ENCODE measurements around the gene ATG16L1. TPM values are rescaled to one million over a fixed set of nuclear protein-coding genes. Genes with fewer than 3 reads are reported as not detected.
"Not testable (repeated sequence)": the region's sequence is repeated elsewhere in the genome, so short reads cannot be mapped to it uniquely, and the experiment has no call there.

ATG16L1 gene
- total RNA-seq, 1 experiment from 2014 or later, result 53.6 TPM

DNA sequence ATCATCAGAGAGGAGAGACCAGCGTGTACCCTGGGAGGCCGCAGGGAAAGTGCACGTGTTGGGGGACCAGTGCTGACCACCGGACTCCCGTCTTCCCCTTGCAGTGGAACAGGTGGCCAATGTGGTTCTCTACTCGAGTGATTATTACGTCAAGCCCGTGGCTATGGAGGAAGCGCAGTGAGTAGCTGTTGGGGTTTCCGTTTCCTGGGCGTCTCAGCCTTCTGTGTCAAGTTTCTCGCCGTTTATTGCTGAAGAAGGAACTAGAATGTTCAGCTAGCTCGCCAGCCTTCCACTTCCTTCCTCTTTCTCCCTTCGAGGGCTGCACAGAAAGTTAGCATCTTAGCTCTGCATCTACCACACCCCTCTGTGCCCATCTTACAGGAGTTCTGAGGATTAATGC is 80.1 kb downstream of the ATG16L1 start:
- no peak for DNase-seq (ENCODE audit: low spot score)

DNA sequence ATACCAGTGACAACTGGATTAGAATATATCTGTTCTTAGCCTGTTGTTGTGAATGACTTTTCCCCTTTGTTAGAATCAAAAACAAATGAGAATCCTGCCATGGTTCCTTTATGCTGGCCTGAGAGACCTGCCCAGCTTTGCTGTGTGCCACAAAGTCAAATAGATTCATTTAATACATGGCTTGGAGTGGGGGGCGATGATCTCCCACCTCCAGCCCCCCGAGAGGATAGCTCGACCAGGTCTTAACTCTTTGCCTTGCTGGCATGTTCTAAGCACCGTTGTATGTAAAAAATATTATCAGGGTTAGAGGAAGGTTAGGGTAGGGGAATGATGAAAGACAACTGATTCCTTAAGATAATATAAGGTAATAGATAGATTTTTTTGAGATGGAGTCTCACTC is 80.7 kb downstream of the ATG16L1 start:
- no peak for DNase-seq (ENCODE audit: low spot score)

DNA sequence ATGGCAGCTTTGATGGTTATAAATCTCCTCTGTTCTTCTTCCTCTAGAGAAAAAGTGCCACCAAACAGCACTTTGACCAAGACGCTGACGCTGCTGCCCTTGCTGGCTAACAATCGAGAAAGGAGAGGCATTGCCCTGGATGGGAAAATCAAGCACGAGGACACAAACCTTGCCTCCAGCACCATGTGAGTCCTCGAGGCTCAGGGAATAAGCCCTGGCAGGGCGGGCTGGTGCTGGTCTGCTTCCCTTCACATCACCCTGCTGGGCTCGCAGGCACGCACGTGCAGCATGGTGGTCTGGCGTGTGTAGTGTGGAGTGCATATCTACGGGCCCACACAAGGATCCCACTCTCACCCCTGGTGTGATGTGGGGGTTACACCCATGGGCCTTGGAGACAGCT is 83.4 kb downstream of the ATG16L1 start:
- DNase-seq (ENCODE audit: low spot score), result no peak

DNA sequence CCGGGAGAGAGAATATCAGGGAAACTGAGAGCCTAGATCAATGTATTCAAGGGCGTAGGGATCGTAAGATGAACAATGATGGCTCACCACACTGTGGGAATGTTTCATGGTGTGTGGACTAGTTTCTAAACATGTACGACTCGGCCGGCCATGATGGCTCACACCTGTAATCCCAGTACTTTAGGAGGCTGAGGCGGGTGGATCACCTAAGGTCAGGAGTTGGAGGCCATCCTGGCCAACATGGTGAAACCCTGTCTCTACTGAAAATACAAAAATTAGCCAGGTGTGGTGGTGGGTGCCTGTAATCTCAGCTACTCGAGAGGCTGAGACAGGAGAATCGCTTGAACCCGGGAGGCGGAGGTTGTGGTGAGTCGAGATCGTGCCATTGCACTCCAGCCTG is 84.6 kb downstream of the ATG16L1 start:
- not testable (repeated sequence) for DNase-seq (ENCODE audit: low spot score)

DNA sequence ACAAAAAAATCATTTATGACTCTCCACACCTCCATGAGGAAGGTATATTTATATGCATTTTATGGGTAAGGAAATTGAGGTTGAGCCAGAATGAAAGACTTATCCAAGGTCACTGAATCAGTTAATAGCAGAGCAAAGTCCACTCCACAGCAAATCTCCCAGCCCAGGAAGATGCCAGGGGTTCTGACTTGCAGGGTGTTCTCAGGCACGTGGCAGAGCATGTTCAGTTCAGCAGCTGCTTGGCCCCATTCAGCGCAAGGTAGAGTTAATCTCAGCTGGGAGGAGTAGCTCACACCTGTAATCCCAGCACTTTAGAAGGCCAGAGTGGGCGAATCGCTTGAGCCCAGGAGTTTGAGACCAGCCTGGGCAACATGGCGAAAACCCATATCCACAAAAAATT is 85.1 kb downstream of the ATG16L1 start:
- no peak for DNase-seq (ENCODE audit: low spot score)

DNA sequence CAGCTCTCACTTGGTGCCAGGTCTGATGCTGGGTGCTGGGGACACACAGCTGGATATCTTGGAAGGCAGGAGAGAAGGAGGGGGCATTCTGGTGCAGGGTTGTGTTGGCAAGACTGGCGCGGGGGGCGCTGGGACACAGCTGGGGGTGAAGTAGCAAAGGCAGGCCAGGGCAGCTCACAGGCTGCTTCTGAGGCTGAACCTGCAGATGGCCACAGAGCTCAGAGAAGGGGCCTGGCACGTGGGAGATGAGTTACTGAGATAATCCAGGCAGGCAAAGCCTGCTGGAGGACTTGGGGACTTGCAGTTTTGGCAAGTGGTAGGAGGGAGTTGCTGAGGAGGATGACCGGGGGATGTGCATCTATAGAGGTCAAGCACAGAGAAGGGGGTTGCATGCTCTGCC is 86.6 kb downstream of the ATG16L1 start:
- DNase-seq (ENCODE audit: low spot score), result no peak

DNA sequence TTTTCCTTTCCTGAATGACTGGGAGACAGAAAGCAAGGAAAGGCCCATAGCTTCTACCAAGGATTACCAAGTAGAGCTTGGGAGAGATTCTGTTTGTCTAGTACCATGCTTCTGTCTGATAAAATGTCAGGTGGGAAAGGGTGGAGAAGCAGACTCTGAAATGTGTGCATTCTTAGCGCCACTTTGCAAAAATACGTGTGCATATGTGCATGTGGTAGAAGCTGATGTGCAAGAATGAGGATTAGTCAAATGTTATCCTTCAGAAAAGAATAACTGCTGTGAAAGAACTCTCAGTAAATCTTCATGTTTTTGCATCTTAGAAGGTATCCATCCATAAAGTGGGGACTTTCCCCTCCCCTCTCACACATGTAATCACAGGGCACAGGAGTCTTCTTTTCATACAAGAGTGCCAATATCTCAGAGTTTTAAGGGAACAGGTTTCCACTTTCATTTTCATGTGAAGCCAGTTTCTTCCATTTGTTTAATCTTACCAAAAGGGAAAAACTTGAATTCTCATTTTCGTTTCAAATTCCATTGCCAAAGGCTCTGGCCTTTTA is 87.4 kb downstream of the ATG16L1 start:
- DNase-seq (ENCODE audit: low spot score), result no peak

DNA sequence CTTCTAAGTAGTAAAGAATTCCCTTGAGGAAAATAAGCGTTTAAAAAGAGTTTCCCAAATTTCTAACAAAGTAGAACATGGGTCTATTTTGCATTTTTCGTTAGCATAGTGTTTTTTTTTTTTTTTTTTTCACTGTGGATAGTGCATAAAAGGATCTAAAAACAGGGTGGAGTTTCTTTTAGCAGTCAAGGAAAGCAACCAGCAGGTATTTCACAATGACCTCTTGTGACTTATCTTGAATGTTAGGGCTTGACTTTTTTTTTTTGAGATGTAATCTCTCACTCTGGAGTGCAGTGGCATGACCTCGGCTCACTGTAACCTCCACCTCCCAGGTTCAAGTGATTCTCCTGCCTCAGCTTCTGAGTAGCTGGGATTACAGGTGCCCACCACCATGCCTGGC is 88.0 kb downstream of the ATG16L1 start:
- DNase-seq (ENCODE audit: low spot score), result no peak

DNA sequence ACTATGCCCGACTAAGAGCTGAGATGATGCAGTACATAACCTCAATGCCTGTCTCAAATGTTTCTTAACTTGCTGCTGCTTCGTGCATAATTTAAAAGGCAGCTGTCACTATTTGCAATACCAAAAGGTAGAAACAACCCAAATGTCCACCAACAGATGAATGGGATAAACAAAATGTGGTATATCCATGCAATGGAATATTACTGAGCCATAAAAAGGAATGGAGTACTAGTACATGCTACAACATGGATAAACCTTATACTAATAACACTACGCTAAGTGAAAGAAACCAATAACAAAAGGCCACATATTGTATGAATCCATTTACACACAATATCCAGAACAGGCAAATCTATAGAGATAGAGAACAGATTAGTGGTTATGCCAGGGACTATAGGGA is 89.8 kb downstream of the ATG16L1 start:
- no peak for DNase-seq (ENCODE audit: low spot score)

DNA sequence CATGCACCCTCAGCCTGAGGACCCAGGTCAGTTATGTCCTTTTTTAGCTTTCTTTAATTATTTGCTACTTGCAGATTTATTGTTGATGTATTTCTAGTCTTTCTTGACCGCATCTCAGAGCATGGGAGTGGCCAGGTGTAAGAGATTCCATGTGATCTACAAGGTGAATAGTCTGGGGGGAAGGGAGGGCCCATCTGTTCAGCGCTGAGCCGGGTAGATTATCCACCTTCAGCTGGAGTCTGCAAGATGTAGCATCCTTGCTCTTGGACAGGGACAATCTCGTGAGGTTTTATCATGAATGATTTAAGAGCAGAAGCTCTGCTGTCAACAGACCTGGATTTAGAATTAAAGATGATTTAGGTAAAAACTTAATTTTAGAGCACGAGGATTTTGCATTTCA is 90.8 kb downstream of the ATG16L1 start:
- no peak for DNase-seq (ENCODE audit: low spot score)

DNA sequence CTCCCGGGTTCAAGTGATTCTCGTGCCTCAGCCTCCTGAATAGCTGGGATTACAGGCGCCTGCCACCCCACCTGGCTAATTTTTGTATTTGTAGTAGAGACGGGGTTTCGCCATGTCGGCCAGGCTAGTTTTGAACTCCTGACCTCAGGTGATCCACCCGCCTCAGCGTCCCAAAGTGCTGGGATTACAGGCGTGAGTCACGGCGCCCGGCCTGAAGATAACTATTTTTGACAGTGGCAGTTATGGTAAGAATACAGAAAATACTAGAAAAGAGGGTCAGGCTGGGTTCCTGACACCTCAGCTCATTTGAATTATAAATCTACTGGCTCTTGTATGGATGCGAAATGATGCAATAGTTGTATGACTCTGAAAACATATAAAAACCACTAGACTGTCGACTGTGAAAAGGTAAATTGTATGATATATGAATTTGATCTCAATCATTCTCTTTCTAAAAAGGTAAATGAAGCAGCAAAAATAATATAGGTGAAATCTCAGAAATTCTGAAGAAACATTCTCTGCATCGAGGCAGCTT is 91.8 kb downstream of the ATG16L1 start:
- no peak for DNase-seq (ENCODE audit: low spot score)

Other genes with a start within 250 kb of the ATG16L1 start
- 33.3 and 37.5 TPM in 2 replicates for gene NGEF, start 238.4 kb upstream of the ATG16L1 start, total RNA-seq (2014; rRNA removed; shearing (Covaris generic))
- gene NEU2, start 219.0 kb upstream of the ATG16L1 start, total RNA-seq (2014; rRNA removed; shearing (Covaris generic)), result not detected in 2 replicates
- 0.84 and 0.86 TPM in 2 replicates for gene INPP5D, start 191.3 kb upstream of the ATG16L1 start, total RNA-seq (2014; rRNA removed; shearing (Covaris generic))
- not detected in 2 replicates for gene SAG, start 56.1 kb downstream of the ATG16L1 start, total RNA-seq (2014; rRNA removed; shearing (Covaris generic))
- gene DGKD, start 102.8 kb downstream of the ATG16L1 start, total RNA-seq (2014; rRNA removed; shearing (Covaris generic)), result 14.8 and 16.4 TPM in 2 replicates

Data from A172 (cell line).